KBM-7 (cell line): ENCODE results near the gene DHCR24.

Experiments
- DNase-seq: peaks from one replicate; pipeline ENCODE4 v3.0.0-alpha.2; 2015
- in situ Hi-C: fragments of 300-500 bp; cut with MboI; formaldehyde crosslinking; loops from 2 replicates; pipeline ENCODE4 v1.14.3; 2020; ENCODE audit warnings: low sequenced_read_pairs, low pct_unique_long_range_greater_than_20kb, mixed read lengths

Gene DHCR24

DNA sequence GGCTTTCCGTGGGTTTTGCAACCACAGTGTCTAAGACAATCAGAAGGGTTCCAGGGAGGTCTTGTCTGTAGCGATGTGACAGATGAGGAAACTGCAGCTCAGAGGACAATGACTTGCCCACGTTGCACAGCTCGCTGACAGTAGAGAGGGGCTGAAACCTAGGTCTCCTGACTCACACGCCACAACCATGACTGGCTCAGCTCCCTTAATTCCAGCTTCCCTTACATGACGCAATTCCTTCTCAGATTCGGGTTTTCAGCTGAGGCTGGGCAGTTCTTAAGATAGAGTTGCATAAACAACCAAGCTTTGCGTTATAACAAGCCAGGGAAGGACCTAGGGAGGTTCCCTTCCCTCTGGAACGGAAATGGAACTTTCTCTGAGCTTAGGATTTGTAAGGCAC lies 36.3 kb downstream of the DHCR24 start:
- DNase-seq, result no peak

DNA sequence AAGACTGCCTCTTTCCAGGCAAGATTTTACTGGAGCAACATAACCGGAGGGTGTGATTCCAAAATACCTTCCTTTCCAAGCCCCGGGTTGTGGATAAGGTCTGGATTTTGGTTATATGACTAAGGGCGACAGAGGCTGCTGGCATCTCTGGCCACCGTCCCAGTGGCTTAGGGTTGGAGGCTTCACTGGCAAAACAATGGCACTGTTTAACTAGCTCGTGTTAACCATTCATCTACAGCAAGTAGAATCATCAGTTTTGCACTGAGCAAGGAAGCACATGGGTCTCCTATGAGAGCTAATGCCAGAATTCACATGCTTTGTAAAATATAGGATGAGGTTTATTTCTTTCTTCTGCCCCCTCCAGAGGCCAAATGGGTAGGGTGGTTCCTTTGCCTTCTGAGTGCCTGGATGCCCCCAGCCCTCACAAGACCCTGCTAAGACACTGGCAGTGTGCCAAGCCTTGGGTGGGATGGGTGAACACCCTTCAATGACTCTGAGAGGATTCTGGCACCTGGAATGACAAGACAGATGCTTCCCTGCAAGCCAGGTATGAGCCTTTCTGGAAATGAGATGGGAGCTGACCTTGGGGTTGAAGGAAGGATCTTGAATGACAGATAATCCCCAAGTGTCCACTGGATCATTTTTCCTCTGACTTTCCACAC lies 36.8 kb downstream of the DHCR24 start:
- in situ Hi-C loops, result no loop called here
- no peak for DNase-seq

More for the DNA sequence above, 36.3 kb downstream of the DHCR24 start:
- in situ Hi-C loops, result no loop called here

DNA sequence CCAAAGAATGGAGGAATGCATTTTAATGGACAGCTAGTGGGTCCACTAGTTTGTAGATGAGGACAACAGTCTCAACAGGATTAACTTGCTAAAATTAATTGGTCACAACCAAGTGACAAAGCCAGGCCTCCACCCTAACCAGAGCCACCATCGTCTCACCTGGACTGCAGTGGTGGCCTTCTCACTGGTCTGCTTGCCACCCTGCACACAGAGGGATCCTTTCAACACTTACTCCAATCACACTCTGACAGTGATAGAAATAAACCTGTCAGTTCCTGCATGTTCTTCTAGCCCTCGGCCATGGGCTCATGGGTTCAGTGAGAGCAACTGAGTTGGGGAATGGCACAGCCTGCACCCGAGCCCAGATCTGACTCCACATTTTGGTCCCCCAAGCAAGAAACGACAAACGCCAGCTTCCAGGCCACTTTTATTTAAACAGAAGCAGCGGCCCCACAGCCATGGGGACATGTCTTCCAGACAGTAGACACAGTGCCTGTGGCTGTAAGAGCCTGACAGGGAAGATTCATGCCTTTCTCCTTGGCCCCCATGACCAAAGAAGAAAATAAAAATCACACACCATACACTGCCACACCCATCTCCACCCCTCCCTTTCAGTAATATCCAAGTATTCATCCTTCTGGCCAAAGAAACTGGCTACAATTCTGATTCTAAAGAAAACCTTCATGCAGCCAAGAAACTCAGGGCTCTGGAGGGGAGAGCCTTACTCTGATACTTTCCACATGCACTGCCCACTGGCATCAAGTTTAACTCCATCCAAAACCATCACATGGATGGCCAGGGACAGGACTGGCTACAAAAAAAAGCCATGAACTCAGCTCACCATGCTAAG lies 37.6 kb downstream of the DHCR24 start:
- in situ Hi-C loops, result no loop called here
- DNase-seq, result no peak

DNA sequence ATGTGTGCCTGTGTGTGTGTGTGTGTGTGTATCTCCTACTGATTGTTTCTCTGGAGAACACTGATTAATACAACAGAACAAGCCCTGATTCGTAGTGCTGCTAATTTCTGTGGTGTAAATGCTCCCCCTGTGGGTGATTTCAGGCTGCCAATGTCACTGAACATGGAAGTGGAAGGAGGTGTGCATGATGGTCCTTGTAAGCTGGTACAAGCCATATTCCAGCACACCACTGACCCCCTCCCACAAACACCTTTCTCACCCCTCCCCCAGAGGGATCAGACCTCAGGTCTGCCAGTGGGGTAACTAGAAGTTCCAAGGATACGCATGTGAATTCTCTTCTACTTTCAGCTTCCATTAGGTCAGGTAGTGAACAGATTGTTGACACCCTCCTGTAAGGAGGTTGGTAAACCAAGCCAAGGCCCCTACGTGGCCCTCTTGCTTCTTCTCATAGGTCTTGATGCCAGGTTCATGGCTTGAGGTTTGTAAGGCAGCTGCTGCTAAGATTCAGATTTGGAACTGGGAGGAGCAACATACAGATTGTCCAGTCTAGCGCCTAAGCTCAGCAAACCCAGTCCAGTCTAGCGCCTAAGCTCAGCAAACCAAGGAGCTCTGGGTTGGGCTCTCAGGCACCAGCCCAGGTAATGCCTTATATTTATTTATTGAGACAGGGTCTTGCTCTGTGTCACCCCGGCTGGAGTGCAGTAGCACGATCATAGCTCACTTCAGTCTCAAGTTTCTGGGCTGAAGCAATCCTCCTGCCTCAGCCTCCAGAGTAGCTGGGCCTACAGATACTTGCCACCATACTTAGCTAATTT lies 38.7 kb downstream of the DHCR24 start:
- no peak for DNase-seq
- in situ Hi-C loops, result no loop called here

DNA sequence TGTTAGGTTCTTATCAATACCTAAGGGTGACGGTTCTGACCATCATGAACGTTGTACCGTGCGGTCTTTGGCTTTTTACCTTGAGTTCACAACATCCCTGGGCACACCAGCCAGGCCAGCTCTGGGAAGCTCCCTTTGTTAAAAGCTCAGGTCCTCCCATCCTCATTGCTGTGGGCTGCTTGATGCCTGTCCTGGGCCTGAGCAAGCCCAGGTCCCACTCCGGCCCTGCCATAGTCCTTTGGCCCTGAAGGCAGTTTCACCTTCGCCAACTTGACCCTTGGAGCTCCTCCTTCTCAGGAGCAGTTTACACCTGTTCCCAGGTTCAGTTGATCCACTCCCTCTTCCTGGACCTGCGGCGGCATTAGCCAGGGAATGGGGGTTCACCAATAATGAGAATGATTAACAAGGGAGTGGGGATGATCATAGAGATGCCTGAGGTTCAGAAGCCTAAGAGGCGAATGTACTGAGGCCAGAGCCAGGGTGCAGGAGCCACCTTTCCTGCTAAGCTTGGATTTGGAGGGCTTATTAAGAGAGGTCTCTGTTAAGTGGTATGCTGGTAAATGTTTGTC lies 40.2 kb downstream of the DHCR24 start:
- DNase-seq, result no peak
- in situ Hi-C loops, result no loop called here

DNA sequence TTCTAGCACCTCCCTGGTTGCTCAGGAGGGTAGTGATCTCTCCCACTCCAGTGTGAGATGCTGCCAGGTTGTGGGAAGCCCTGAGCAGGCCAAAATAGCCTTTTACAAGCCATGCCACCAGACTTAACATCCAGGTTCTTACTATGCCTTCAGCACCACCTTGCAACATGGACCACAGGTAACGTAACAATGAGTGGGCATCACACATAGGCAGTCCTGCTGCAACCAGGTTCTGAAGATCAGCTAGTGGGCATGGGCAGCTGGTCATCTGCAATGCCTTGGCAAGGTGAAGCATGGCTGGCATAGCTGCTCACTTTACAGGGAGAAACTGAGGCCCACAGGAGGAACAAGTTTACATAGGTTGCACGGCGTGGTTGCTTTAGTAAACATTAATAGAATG lies 40.7 kb downstream of the DHCR24 start:
- no peak for DNase-seq
- in situ Hi-C loops, result no loop called here

DNA sequence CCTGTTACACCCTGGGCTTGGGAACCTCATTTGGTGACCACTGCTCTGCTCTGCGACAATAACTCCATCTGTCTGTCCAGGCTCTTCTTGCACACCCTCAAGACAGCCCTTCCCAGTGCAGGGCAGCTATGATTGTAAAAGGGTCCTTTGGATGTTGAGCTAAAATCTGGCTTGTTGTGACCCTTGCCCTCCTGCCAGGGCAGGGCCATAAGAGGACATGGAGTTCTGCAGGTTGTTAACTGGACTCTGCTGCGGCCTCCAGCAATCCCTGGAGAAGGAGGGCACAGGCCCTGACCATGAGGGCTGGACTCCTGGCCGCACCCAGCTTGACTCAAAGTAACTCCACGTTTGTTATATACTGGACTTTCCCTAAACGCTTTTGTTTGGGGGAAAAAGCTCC lies 41.2 kb downstream of the DHCR24 start:
- in situ Hi-C loops, result no loop called here
- no peak for DNase-seq

DNA sequence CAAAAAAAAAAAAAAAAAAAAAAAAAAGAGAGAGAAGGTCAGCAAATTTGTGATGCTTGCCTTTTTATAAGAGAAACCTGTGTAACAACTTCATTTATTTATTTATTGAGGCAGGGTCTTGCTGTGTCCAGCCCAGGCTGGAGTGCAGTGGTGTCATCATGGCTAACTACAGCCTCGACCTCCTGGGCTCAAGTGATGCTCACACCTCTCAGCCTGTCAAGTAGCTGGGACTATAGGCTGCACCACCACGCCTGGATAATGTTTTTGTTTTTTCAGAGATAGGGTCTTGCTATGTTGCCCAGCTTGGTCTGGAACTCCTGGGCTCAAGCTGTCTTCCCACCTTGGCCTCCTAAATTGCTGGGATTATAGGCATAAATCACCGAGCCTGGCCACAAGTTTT lies 42.4 kb downstream of the DHCR24 start:
- DNase-seq, result no peak
- in situ Hi-C loops, result no loop called here

DNA sequence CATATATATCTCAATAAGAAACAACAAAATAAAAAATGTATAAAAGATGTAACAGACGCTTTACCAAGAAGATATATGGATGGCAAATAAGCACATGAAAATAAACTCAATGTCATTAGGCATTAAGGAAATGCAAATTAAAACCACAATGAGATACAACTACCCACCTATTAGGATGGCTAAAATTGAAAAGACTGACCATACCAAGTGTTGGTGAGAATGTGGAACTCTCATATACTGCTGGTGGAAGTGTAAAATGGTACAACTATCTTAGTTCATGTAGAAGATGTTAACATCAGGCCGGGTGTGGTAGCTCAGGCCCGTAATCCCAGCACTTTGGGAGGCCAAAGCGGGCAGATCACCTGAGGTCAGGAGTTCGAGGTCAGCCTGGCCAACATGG lies 43.5 kb downstream of the DHCR24 start:
- in situ Hi-C loops, result no loop called here
- DNase-seq, result no peak

DNA sequence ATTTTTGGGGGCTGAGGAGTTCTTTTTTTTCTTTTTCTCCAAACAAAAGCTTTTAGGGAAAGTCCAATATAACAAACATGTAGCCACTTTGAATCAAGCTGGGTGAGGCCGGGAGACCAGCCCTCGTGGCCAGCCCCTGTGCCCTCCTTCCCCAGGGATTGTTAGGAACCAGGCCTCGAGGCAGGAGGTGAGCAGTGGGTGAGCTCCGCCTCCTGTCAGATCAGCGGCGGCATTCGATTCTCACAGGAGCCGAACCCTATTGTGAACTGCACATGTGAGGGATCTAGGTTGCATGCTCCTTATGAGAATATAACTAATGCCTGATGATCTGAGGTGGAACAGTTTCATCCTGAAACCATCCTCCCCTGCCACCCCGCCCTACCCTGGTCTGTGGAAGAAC lies 44.0 kb downstream of the DHCR24 start:
- in situ Hi-C loops, result no loop called here

DNA sequence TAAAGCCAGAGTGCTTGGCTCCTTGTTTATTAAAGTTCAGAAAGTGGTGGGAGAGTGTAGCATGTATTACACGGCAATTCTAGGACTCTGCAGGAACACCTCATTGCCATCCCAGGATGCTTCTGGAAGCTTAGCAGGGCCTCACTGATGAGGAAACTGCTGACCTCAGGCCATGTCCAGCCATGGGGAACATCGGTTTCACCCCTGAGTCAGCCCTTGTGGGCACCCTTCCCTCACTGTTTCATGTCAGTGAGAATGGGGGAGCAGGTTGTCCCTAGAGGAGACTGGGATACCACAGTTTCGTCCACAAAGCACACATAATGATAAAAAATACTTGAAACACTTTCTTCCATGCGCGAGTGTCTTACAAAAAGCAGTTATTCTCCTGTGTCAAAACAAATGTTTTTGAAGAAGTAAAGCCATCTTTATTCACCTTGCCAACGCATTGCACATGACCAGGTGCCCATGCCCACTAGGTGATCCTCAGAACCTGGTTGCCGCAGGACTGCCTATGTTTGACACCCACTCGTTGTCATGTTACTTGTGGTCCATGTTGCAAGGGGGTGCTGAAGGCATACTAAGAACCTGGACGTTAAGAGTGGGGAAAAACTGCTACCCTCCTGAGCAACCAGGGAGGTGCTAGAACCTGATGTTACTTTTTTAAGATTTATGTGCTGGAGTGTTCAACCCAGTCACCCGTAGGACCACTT lies 44.6 kb downstream of the DHCR24 start:
- in situ Hi-C loops, result no loop called here
- DNase-seq, result no peak

More for the DNA sequence above, 44.0 kb downstream of the DHCR24 start:
- no peak for DNase-seq

DNA sequence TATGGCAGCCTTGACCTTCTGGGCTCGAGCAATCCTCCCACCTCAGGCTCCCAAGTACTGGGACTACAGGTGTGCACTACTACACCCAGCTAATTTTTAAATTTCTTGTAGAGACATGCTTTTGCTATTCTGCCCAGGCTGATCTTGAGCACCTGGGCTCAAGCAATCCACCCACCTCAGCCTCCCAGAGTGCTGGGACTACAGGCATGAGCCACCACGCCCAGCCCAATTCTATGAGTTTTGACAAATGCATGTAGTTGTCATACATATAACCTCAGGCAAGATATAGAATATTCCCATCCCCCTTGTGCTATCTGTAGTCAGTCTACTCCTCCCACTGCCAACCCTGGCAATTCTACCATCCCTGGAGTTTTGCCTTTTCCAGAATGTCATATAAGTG lies 47.2 kb downstream of the DHCR24 start:
- in situ Hi-C loops, result no loop called here
- DNase-seq, result no peak

DNA sequence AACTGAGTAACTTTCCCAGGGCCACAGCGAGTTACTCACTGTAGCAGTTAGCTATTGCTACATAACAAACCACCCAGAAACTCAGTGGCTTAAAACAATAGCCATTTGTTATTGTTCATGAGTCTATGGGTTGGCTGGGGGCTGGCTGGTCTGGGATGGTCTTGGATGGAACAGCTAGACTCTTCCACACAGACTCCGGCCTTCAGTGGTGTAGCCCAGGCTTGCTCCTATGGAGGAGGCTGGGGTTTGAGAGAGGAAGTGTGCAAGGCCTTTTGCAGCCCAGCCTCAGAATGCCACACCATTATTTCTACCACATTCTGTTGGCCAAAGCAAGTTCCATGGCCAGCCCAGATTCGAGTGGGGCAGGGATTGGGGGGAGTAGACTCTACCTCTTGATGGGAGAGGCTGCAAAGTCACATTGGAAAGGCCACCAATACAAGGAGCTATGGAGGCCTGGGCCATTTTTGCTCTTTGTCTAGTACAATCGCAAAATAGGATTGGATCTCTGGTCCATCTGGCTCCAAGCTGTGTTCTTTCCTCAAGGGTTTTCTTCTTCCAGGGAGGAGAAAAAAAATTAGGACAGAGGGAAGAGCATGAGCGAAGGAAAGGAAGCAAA lies 48.3 kb downstream of the DHCR24 start:
- DNase-seq, result no peak
- in situ Hi-C loops, result no loop called here

DNA sequence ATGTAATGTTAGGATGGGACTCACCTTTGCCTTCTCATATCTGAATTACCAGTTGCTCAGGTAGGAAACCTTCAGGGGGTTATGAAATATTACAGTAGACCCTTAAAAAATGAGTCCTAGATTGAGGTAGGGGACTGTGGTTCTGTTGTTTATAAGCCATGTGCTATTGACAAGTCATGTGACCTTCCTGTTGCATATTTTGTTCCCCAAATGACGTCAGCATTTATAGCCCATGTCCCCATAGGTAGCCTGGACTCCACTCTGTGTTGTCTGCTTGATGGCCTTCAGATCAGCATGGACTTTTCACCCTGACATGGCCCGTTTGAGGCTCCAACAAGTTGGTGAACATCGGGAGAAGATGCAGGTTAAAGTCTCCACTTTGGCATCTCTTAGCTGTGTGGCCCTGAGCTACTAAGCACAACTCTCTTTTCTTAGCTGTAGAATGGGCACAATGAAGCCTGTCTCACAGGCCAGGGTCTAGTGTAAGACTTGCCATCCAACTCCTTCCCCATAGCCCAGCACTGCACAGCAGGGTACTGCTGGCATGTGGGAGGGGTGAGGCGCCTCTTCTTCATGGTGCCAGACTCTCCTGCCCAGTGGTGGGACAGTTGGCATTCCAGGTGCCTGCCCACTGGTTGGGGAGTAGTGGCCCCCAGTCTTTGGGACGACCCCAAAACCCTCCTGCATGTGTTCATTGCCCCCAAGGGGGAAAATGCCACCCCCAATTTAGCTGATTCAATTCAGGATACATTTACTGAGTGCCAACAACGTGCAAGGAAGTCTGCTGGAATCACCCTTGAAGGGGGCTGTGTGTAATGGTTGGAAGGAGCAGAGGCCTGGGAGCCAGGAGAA lies 49.8 kb downstream of the DHCR24 start:
- DNase-seq, result no peak
- in situ Hi-C loops, result no loop called here

DNA sequence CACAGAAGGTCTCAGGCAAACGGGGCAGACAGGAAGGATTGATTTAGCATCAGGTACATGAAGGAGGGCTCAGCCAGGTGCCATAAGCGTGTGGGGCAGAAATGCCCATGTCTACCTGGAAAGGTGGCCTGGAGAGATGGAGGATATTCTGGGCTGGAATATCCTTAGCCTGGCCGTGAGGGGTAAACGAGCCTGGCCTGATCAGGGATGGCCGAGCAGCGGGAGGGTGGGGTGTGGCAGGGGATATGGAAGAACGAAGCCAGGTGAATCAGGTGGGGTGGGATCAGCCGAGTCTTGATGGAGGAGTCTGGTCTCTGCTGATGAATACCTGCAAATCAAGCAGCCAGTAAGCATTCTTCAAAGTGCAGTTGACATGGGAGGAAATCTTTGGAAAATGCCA lies 50.4 kb downstream of the DHCR24 start:
- in situ Hi-C loops, result no loop called here
- no peak for DNase-seq

DNA sequence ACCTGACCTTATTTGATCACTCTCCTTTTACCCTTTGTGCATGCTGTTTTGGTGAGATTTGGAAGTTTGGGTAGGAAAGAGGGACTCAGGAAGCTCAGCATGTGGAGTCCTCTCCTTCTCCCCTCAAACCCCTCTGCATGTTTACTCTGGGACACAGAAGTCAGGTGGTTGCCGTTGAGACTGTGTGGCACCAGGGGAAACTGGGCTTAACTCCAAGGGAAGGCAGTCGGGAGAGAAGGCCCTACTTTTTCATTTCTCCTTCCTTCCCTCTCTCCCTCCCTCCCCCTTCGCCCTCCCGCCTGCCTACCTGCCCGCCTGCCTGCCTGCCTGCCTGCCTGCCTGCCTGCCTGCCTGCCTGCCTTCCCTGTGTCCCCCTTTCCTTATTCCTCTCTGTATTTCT lies 51.0 kb downstream of the DHCR24 start:
- no peak for DNase-seq
- in situ Hi-C loops, result no loop called here

DNA sequence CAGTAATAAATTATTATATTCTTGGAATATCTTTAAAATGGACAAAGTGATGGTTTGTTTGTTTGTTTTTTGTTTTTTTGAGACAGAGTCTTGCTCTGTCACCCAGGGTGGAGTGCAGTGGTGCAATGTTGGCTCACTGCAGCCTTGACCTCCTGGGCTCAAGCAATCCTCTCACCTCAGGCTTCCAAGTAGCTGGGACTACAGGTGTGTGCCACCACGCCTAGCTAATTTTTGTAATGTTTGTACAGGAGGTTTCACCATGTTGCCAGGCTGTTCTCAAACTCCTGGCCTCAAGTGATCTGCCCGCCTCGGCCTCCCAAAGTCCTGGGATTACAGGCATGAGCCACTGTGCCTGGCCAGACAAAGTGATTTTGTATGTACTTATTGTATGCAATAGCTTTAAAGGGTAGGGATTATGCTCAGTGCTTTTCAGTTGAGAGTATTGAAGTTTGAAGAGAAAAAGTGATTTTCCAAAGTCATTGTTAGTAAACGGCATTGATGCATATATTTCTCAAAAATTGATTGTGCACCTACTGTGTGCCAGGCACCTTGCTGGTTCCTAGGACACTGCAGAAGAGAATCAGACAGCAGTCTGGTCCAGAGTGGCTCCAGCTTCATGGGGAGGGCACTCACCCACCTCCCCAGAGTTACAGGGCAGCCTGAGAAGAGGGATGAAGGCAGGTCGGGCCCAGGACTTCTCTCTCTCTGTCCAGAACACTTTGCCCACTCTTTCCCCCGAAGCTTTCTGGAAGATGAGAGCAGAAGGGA lies 51.7 kb downstream of the DHCR24 start:
- in situ Hi-C loops, result no loop called here

More for the DNA sequence above, 51.7 kb downstream of the DHCR24 start:
- DNase-seq, result no peak
